BLaER1 treated with 17β-estradiol and CSF1 and Interleukin-3, amounts not matched to agents 10 nM and 100 nM (cell line): ENCODE measurements around the gene MRPL43.

ENCODE experiments used
- H3K27ac ChIP-seq, 11 experiments: shearing (Covaris generic); formaldehyde crosslinking; 2 replicates each; pipeline ENCODE4 v1.8.1; 2022
- H3K27me3 ChIP-seq, 11 experiments: shearing (Covaris generic); formaldehyde crosslinking; 2 replicates each; pipeline ENCODE4 v1.8.1; 2022
- H3K36me3 ChIP-seq, 11 experiments: shearing (Covaris generic); formaldehyde crosslinking; 2 replicates each; pipeline ENCODE4 v1.8.1; 2022
- H3K4me1 ChIP-seq, 10 experiments: shearing (Covaris generic); formaldehyde crosslinking; 2 replicates each; pipeline ENCODE4 v1.8.1; 2022
- H3K4me2 ChIP-seq, 11 experiments: shearing (Covaris generic); formaldehyde crosslinking; 2 replicates each; pipeline ENCODE4 v1.8.1; 2022
- H3K4me3 ChIP-seq, 10 experiments: shearing (Covaris generic); formaldehyde crosslinking; 2 replicates each; pipeline ENCODE4 v1.8.1; 2022
- H3K9ac ChIP-seq, 11 experiments: shearing (Covaris generic); formaldehyde crosslinking; 2 replicates each; pipeline ENCODE4 v1.8.1; 2022
- H3K9me3 ChIP-seq, 11 experiments: shearing (Covaris generic); formaldehyde crosslinking; replicated peaks in 1 of 11; 2 replicates each; pipeline ENCODE4 v1.8.1; 2022
- H4K20me1 ChIP-seq, 11 experiments: shearing (Covaris generic); formaldehyde crosslinking; 2 replicates each; pipeline ENCODE4 v1.8.1; 2022
- Cebpa-rat ChIP-seq, 11 experiments: shearing (Covaris generic); IDR thresholded peaks; 2 replicates each; pipeline ENCODE4 v1.8.1; 2022

Gene MRPL43

GRCh38 chr10:100985336-100985735, 2.0 kb downstream of the MRPL43 start:
- Histone ChIP-seq H3K27ac (no peak overlapping the region), H3K4me1 (peaks cover 36 to 43% (median 41%) of the 10 kb centered on the region in 10 experiments), H3K36me3 (peaks cover 52 to 82% (median 65%) of the 10 kb centered on the region in 11 experiments), H3K9me3 (no peaks in the 10 kb centered on the region), H3K27me3 (no peaks in the 10 kb centered on the region), H3K9ac (peak overlapping the region in 4 of 11 experiments; percentile 4 to 31 (median 14); a peak in 3 of 22 replicates), H3K4me3 (no peak overlapping the region), H3K4me2 (peak overlapping the region in 3 of 11 experiments; percentile 96 to 98 (median 98); a peak in 1 of 22 replicates), H4K20me1 (peaks cover 0 to 43% (median 22%) of the 10 kb centered on the region in 11 experiments; a peak in 14 of 22 replicates)
- no peak for TF ChIP-seq Cebpa-rat (IDR thresholded peaks at IDR 0.05)

- TF ChIP-seq Cebpa-rat (IDR thresholded peaks at IDR 0.05): no peak
- no peaks in the 10 kb centered on the region for H3K9me3 ChIP-seq
- H3K36me3 ChIP-seq: peaks cover 52 to 82% (median 65%) of the 10 kb centered on the region in 11 experiments
- peaks cover 0 to 37% (median 16%) of the 10 kb centered on the region in 11 experiments; a peak in 13 of 22 replicates for H4K20me1 ChIP-seq
- H3K9ac ChIP-seq: peak overlapping the region in 2 of 11 experiments; percentile 14 to 31; a peak in 2 of 22 replicates
- H3K27me3 ChIP-seq: no peaks in the 10 kb centered on the region
- H3K4me1 ChIP-seq: peaks cover 30 to 37% (median 35%) of the 10 kb centered on the region in 10 experiments
- H3K27ac ChIP-seq: no peak overlapping the region
- H3K4me3 ChIP-seq: no peak overlapping the region
- H3K4me2 ChIP-seq: no peak overlapping the region
Measured at GRCh38 chr10:100984672-100985177, 2.6 kb downstream of the MRPL43 start.

- H3K4me3 ChIP-seq: no peak overlapping the region
- no peak for TF ChIP-seq Cebpa-rat (IDR thresholded peaks at IDR 0.05)
- peaks cover 50 to 82% (median 67%) of the 10 kb centered on the region in 11 experiments for H3K36me3 ChIP-seq
- peaks cover 0 to 31% (median 10%) of the 10 kb centered on the region in 11 experiments; a peak in 12 of 22 replicates for H4K20me1 ChIP-seq
- no peak overlapping the region for H3K9ac ChIP-seq
- no peak overlapping the region for H3K4me2 ChIP-seq
- peaks cover 23 to 30% (median 29%) of the 10 kb centered on the region in 10 experiments for H3K4me1 ChIP-seq
- H3K27me3 ChIP-seq: no peaks in the 10 kb centered on the region
- no peak overlapping the region for H3K27ac ChIP-seq
- no peaks in the 10 kb centered on the region for H3K9me3 ChIP-seq
Measured at GRCh38 chr10:100983868-100984671, 3.2 kb downstream of the MRPL43 start.

DNA sequence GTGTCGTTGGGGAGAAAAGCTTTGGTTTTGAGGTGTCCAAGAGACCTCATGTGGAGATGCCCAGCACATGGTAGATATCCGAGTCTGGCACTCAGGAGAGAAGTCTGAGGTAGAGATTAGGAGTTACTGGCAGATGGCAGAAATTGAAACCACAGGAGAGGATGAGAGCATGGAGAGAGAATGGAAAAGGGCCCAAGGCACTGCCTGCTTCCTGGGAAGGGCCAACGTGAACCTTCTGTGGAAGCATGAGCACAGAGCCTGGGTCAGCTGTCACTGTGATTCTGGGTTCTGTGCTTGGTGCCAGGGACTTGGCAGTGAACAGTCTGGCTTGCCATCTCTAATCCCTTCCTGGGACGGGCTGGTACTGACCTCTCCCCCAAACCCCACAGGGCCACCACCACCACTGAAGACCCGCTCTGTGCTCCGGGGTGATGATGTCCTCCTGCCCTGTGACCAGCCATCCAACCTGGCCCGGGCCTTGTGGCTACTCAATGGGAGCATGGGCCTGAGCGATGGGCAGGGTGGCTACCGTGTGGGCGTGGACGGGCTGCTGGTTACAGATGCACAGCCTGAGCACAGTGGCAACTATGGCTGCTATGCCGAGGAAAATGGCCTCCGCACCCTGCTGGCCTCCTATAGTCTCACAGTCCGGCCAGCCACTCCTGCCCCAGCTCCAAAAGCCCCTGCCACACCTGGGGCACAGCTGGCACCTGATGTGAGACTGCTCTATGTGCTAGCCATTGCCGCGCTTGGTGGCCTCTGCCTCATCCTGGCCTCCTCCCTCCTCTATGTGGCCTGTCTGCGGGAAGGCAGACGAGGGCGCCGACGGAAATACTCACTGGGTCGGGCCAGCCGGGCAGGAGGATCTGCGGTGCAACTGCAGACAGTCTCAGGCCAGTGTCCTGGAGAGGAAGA, 4.1 kb downstream of the MRPL43 start:
- Histone ChIP-seq H3K4me2 (no peak overlapping the region), H3K36me3 (peaks cover 50 to 82% (median 68%) of the 10 kb centered on the region in 11 experiments), H3K4me3 (no peak overlapping the region), H3K9me3 (no peaks in the 10 kb centered on the region), H3K4me1 (peaks cover 14 to 21% (median 20%) of the 10 kb centered on the region in 10 experiments), H3K27ac (no peak overlapping the region), H3K27me3 (no peaks in the 10 kb centered on the region), H4K20me1 (peaks cover 0 to 22% (median 5%) of the 10 kb centered on the region in 11 experiments; a peak in 8 of 22 replicates), H3K9ac (no peak overlapping the region; a peak in 1 of 22 replicates)
- no peak for TF ChIP-seq Cebpa-rat (IDR thresholded peaks at IDR 0.05)

DNA sequence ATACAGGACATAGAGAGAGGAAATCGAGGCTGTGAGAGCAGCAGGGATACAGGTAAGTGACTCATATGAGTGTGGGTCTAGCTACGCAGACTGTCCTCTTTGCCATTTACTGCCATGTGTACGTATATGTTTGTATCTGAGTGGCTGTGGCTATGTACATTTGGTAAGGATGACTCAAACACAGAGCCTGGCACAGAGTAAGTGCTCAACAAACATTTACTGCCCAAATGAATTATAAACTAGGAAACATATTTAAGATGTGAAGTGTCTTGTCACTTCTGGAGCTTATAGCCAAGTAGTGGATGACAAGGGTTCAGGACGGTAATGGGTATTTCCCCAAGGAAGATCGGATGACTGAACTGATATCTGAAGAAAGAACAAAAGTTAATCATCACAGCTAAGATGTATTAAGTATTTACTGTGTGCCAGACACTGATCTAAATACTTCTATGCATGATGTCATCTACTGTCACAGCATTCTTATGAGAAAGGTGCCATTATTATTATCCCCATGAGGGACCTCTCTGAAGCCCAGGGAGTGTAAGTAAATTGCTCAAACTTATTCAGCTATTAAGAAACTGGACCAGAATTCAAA, 6.0 kb downstream of the MRPL43 start:
- Histone ChIP-seq H3K9ac (no peak overlapping the region), H4K20me1 (peaks cover 0 to 22% (median 0%) of the 10 kb centered on the region in 11 experiments; a peak in 7 of 22 replicates), H3K4me1 (peaks cover 3 to 11% (median 9%) of the 10 kb centered on the region in 10 experiments), H3K36me3 (peaks cover 50 to 86% (median 68%) of the 10 kb centered on the region in 11 experiments), H3K27me3 (no peaks in the 10 kb centered on the region), H3K4me2 (no peak overlapping the region), H3K27ac (no peak overlapping the region), H3K4me3 (no peak overlapping the region), H3K9me3 (no peaks in the 10 kb centered on the region)
- no peak for TF ChIP-seq Cebpa-rat (IDR thresholded peaks at IDR 0.05)

DNA sequence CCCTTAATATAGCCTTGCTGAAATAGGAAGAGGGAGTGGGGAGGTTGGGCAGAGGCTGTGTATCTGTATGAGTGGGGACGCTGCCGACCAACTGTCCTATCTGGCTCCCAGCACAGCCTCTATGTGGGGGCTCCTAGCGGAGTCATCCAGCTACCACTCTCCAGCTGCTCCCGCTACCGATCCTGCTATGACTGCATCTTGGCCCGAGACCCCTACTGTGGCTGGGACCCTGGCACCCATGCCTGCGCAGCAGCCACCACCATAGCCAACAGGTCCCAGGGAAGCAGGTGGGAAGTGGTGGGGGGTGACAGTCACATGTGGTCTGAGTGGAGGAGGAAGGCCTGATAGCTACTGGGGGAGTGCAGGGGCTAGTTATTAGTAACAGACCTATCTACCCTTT, 6.6 kb downstream of the MRPL43 start:
- Histone ChIP-seq H3K4me2 (no peak overlapping the region), H3K27ac (no peak overlapping the region), H3K9me3 (no peaks in the 10 kb centered on the region), H3K4me3 (no peak overlapping the region), H4K20me1 (peaks cover 0 to 22% (median 0%) of the 10 kb centered on the region in 11 experiments; a peak in 6 of 22 replicates), H3K9ac (no peak overlapping the region), H3K27me3 (no peaks in the 10 kb centered on the region), H3K36me3 (peaks cover 45 to 81% (median 67%) of the 10 kb centered on the region in 11 experiments), H3K4me1 (peaks cover 0 to 5% (median 3%) of the 10 kb centered on the region in 10 experiments; a peak in 10 of 20 replicates)
- TF ChIP-seq Cebpa-rat (IDR thresholded peaks at IDR 0.05): no peak

DNA sequence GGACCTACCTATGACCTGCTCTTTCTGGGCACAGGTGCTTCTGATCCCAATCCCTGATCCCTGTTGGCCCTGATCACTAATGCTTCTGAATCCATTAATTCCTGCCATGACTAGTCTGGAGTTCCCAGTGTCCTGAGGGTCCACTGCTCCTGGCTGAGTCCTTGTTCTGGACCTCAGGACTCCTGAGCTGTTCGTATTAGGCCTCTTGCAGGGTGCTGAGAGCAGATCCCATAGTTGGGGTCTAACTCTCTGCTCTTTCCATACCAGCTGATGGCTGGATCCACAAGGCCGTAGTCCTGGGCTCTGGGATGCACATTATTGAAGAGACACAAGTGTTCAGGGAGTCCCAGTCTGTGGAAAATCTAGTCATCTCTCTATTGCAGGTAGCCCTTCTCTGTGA, 7.0 kb downstream of the MRPL43 start:
- no peak for TF ChIP-seq Cebpa-rat (IDR thresholded peaks at IDR 0.05)
- H3K4me1 ChIP-seq: peaks cover 0 to 1% (median 0%) of the 10 kb centered on the region in 10 experiments; a peak in 2 of 20 replicates
- no peak overlapping the region for H3K4me2 ChIP-seq
- H3K4me3 ChIP-seq: no peak overlapping the region
- no peaks in the 10 kb centered on the region for H3K9me3 ChIP-seq
- no peak overlapping the region for H3K9ac ChIP-seq
- no peaks in the 10 kb centered on the region for H3K27me3 ChIP-seq
- H3K36me3 ChIP-seq: peaks cover 41 to 77% (median 63%) of the 10 kb centered on the region in 11 experiments
- peaks cover 0 to 21% (median 0%) of the 10 kb centered on the region in 11 experiments; a peak in 6 of 22 replicates for H4K20me1 ChIP-seq
- H3K27ac ChIP-seq: no peak overlapping the region

DNA sequence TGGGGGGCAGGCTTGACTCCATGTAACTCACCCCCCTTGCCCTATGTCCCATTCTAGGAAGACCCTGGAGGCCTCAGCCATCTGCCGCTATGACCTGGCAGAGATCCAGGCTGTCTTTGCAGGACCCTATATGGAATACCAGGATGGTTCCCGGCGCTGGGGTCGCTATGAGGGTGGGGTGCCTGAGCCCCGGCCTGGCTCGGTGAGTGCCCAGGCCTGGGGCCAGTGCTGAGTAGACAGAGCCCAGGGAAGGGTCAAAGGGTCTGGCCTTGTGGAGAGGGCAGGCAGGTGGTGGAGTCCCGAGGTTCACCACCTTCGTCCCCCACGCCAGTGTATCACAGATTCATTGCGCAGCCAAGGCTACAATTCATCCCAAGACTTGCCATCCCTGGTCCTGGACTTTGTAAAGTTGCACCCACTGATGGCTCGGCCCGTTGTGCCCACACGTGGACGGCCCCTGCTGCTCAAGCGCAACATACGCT, 7.5 kb downstream of the MRPL43 start:
- Histone ChIP-seq H3K9me3 (no peaks in the 10 kb centered on the region), H3K27me3 (no peaks in the 10 kb centered on the region), H3K36me3 (peaks cover 37 to 72% (median 59%) of the 10 kb centered on the region in 11 experiments), H3K4me3 (no peak overlapping the region), H3K4me2 (no peak overlapping the region), H3K9ac (no peak overlapping the region), H3K27ac (no peak overlapping the region), H4K20me1 (peaks cover 0 to 16% (median 0%) of the 10 kb centered on the region in 11 experiments; a peak in 6 of 22 replicates), H3K4me1 (no peaks in the 10 kb centered on the region)
- TF ChIP-seq Cebpa-rat (IDR thresholded peaks at IDR 0.05): no peak
